GM12891 (cell line): ENCODE data around the gene CCRL2.
"Not testable (repeated sequence)": the region's sequence is repeated elsewhere in the genome, so short reads cannot be mapped to it uniquely, and the experiment has no call there.

Source experiments
- DNase-seq: peaks from one replicate; pipeline ENCODE4 v3.0.0; 2011; ENCODE audit warnings: low spot score; ENCODE audit not compliant: insufficient read length
- FAIRE-seq: peaks from 2 replicates; lab custom pipeline; 2011; peaks lifted over from hg19 to GRCh38; lab: Jason Lieb, UNC
- PAX5 ChIP-seq: IDR thresholded peaks from 2 replicates; pipeline ENCODE4 v1.6.1; 2011; ENCODE audit warnings: low read length, moderate library complexity, mild to moderate bottlenecking; ENCODE audit not compliant: insufficient read depth, severe bottlenecking
- POLR2A ChIP-seq: IDR thresholded peaks from 2 replicates; pipeline ENCODE4 v1.6.1; 2011; ENCODE audit warnings: low read depth, low read length, control low read depth
- POLR2AphosphoS5 ChIP-seq: IDR thresholded peaks from 2 replicates; pipeline ENCODE4 v1.6.1; 2011; ENCODE audit warnings: low read depth, low read length, control low read depth
- POU2F2 ChIP-seq: IDR thresholded peaks from 2 replicates; pipeline ENCODE4 v1.6.1; 2011; ENCODE audit warnings: low read depth, mild to moderate bottlenecking, control low read depth, low read length, moderate library complexity
- SPI1 ChIP-seq: IDR thresholded peaks from 2 replicates; pipeline ENCODE4 v1.6.1; 2011; ENCODE audit warnings: low read depth, low read length, control low read depth
- TAF1 ChIP-seq: IDR thresholded peaks from 2 replicates; pipeline ENCODE4 v1.6.1; 2011; ENCODE audit warnings: low read depth, low read length, control low read depth

CCRL2 gene

GRCh38 chr3:46414739-46415138 lies 7.7 kb downstream of the CCRL2 start:
- FAIRE-seq: no peak
- DNase-seq: no peak
- no peak for TF ChIP-seq SPI1
- no peak for TF ChIP-seq PAX5

DNA sequence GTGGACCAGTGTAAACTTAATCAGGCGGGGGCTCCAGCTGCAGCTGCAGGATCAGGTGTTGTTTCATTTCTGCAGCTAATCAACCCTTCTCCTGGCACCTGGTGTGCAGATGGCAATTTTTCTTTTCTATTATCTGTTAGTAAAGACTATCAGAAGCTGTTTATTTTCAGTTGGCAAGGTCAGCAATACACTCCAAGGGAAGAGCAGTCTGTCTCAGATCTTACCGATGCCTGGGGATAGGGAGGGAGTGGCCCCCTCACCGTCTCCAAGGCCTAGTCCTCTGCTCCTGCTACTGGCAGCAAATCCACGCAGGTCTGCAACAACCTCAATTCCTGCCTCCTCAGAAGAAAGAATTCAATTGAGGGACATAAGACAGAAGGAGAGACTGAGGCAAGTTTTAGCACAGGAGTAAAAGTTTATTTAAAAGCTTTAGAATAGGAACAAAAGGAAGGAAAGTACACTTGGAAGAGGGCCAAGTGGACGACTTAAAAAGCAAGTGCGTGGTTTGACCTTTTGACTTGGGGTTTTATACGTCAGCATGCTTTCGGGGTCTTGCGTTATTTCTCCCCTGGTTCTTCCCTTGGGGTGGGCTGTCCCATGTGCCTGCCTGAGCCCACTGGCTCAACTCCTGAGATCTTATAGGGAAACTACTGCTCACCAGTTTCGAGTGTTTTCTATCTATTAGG lies 9.2 kb downstream of the CCRL2 start:
- DNase-seq (no peak), FAIRE-seq (no peak)
- TF ChIP-seq TAF1 (no peak), POLR2A (no peak), POU2F2 (no peak), PAX5 (no peak), SPI1 (no peak), POLR2AphosphoS5 (no peak)

GRCh38 chr3:46416811-46417510 lies 9.9 kb downstream of the CCRL2 start:
- no peak for DNase-seq
- no peak for FAIRE-seq
- TF ChIP-seq SPI1 (no peak), TAF1 (no peak), POLR2A (no peak), POLR2AphosphoS5 (no peak), POU2F2 (no peak), PAX5 (no peak)

- FAIRE-seq: no peak
- no peak for DNase-seq
- TF ChIP-seq POLR2A (no peak), TAF1 (no peak), POU2F2 (no peak), SPI1 (no peak), PAX5 (no peak), POLR2AphosphoS5 (no peak)
Observed at GRCh38 chr3:46417841-46418611, 11.0 kb downstream of the CCRL2 start.

DNA sequence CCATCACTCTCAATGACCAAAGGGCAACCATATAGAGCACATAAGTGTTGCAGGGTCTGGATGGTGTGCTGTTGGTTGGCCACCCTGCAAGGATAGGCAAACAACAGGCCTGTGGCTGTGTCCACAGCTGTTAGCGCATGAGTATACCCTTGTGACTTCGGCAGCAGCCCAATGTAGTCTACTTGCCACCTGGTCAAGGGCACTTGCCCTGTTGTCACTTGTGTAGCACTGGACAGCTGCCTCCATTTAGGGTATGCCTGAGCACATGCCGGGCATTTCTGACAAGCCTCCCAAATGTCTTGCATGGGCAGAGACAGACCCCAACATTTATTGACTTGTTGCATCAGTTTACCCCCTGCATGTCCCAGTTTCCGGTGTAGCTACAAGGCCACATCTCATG lies 12.8 kb downstream of the CCRL2 start:
- no peak for DNase-seq
- TF ChIP-seq POLR2AphosphoS5: no peak
- FAIRE-seq: no peak

- DNase-seq (no peak), FAIRE-seq (no peak)
- TF ChIP-seq SPI1 (no peak), POLR2A (no peak), POU2F2 (no peak), POLR2AphosphoS5 (no peak), PAX5 (no peak), TAF1 (no peak)
Observed at GRCh38 chr3:46420931-46421330, 13.9 kb downstream of the CCRL2 start.

DNA sequence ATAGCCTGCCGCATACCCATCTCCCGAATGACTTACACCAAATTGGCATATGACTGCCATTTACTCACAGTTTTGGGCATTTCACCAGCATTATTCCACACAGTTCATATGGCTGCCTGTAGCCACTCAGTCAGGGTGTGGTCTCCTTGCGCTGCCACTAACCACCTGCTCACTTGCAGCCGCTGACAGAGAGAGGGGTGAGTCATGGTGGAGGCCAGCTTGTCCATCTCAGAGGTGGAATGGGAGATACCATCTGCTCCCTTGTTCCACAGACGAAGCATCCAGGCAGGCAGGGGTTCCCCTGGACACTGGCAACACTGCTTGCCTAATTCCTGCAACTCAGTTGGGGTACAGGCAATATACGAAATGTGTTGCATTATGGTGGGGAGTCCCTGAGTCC lies 15.6 kb downstream of the CCRL2 start:
- FAIRE-seq: no peak
- DNase-seq: no peak
- TF ChIP-seq TAF1: no peak
- TF ChIP-seq POU2F2: no peak
- no peak for TF ChIP-seq POLR2A
- TF ChIP-seq PAX5: no peak
- TF ChIP-seq POLR2AphosphoS5: no peak
- TF ChIP-seq SPI1: no peak

- DNase-seq: no peak
- no peak for FAIRE-seq
- no peak for TF ChIP-seq POLR2A
- TF ChIP-seq TAF1: no peak
- TF ChIP-seq POU2F2: no peak
- no peak for TF ChIP-seq SPI1
- TF ChIP-seq POLR2AphosphoS5: no peak
- no peak for TF ChIP-seq PAX5
Observed at GRCh38 chr3:46423588-46423987, 16.5 kb downstream of the CCRL2 start.

DNA sequence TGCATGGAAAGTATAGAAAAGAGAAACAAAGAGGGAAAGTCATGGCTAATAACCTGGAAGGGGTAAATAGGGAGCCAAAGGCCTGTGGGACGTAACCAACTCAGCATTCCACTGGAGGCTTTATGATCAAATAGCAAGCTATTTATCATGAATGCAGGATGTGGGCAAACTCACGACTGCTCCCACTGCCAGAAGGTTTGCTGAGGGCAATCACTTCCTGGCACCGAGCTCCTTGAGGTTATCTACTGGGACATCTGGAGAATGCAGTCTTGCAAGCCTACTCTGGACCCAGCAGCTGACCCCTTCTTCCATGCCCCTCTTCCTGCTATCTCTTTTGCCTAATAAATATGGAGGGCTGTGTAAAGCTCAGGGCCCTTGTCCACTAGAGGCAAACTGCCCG lies 19.4 kb downstream of the CCRL2 start:
- not testable (repeated sequence) for FAIRE-seq, DNase-seq

DNA sequence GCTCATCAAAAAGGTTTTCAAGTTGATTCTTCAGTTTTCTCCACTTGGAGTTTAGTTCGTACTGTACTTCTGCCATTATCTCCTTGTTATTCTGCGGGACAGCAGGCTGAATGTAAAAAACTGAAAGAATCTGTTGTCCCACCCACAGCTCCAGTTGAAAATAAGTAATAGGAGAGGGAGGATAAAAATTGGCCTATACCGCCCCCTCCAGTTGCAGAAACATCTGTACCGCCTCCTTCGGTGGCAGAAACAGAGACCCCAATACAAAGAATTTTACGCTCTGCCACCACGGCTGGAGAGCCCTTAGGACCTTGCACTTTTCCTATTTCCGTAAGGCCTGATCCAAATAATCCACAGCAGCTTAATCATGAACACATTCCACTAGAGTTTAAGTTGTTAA lies 20.3 kb downstream of the CCRL2 start:
- DNase-seq, FAIRE-seq: not testable (repeated sequence)
